Central memory CD4-positive, alpha-beta T cell (primary cell): ENCODE data around the gene SCRN2.

Experiments used
- DNase-seq: peaks from one replicate; pipeline ENCODE4 v3.0.0; 2022

Gene SCRN2

DNA sequence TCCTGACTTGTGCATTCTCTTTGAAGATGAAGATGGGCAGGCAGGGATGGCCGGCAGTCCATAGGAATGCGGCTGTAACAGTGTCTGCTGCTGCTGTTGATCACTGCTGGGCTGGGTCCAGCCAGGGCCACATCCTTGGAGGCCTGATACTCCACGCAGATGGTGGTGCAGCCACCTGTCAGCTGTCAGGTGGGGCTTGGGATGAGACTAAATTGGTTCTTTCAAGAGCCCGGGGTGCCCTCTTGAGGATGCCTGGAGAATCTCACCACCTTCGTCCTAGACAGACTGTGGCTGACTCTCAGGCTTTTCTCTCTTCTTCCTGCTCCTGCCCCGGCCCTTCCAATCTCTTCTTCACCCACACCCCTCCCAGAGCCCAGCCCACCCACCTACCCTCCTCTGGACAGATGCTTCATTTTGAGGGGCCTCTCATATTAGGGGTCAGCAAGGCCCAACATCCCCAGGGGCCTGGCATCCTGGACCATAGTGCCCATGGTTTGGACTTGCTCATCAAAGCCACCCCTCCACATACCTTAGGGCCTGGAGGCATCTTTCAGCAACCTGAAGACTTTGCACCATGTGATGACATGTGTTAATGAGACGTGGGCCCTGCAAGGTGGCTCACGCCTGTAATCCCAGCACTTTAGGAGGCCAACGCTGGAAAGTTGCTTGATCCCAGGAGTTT lies 38.6 kb downstream of the SCRN2 start:
- DNase-seq: peak; percentile 50

DNA sequence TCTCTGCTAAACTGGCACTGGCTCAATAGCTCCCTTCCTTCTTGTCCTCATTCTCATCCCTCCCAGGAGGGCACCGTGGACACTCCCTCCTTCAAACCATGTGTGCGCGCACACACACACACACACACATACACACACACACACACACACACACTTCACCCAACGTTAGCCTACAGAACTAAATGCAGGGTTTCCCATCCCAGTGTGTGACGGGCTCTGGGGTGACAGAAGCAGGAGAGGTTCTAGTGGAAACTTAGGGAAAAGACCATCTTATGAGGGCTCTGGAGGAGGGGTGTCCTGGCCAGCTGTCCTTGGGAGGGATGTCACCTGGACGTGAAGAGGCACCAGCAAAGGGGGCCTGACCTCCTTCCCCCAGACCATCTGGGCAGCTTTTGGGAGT lies 39.2 kb downstream of the SCRN2 start:
- no peak for DNase-seq

DNA sequence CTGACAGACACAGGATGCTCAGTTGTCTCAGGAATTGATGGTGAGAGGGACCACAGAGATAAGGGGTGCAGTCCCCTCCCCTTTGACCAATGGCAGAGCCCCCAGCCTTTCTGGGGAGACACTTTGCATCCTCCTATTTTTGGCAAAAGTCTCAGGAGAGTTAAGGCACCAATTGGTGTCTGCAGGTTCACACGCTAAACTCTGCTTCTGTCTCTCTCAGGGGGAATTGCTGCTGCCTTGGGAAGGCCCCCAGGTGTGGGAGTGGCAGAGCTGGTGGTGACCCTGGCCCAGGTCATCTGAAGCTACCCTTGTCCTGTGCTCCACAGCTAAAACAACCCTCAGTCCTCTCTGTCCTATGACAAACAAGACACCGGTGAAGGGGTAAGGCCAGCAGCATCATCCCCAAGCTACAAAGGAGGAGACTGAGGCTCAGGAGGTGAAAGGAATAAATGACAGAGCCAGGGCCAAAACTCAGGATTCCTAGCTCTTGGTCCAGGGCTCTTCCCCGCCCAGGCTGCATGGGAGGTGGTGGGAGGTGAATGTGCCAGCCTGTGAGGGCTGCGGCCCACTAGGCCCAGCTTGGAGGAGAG lies 39.8 kb downstream of the SCRN2 start:
- no peak for DNase-seq

DNA sequence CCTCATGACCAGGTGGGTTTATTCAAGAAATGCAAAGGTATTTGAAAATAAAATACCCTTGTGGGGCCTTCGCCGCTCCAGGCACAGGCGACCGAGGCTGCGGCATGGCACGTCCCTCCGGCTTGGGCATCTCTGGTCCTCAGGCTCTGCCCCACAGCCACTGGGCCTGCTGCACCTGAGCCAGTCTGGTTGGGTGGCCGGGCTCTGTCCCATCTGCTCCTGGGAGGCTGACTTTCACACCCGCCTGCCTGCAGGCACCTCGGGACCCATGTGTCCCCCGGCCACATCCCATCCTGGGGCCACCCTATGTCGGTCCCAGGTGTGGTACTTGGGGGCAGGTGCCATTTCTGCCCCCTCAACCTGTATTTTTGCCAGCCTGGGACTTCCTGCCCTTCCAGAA lies 40.4 kb downstream of the SCRN2 start:
- no peak for DNase-seq

DNA sequence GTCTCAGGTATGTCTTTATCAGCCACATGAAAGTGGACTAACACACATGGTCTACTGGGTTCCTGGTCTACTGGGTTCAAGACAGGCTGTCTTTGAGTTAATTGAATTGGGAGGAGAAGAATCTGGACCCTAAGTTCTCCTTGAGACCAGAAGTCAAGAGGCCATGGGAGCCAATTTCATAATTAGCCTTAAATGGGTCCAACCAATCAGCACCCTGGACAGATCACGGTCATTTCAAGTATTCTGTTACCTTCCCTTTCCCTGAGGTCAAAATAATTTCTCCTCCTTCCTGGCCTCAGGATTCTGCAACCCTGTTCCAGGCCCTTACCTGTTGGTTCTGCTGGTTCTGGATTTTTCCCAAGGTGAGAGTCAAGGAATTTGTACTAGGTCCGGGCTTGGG lies 43.3 kb downstream of the SCRN2 start:
- no peak for DNase-seq

DNA sequence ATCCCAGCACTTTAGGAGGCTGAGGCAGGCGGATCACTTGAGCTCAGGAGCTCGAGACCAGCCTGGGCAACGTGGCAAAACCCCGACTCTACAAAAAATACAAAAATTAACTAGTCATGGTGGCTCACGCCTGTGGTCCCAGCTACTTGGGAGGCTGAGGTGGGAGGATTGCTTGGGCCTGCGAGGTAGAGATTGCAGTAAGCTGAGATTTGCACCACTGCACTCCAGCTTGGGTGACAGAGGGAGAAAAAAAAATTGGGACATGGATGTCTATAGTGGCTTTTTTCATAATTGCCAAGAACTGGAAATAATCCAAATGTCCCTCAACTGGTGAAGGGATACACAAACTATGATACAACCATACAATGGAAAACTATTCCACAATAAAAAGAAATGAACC lies 48.1 kb downstream of the SCRN2 start:
- no peak for DNase-seq

DNA sequence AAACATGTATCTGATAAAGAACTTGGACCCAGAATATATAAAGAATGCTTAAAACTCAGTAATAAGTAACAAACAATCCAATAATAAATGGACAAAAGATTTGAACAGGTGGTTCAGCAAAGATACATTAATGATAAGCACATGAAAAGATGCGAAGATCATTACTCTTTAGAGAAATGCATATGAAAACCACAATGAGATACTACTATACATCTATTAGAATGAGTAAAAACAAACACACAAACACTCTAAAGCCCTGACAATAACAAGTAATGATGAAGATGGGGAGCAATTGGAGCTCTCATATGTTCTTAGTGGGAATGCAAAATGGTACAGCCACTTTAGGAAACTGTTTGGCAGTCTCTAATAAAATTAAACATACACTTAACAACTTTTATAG lies 48.6 kb downstream of the SCRN2 start:
- no peak for DNase-seq

DNA sequence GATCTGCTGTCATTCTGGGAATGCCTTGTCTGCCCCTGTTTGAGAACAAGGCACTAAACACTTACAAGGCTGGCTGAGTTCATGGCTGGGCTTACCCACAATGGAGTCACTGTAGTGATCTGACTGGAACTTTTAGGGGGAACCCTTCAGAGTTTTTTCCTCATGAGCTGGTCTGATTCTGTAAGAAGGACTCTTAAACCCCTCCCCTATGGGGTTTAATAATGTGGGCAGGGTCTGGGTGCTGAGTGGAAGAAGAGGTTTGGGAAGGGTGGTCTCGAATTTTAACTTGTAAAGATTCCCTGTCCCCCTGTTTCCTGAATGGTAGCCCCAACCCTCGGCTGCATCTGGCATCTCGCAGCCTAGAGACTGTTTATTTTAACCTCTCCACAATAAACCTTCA lies 50.0 kb downstream of the SCRN2 start:
- DNase-seq: no peak

DNA sequence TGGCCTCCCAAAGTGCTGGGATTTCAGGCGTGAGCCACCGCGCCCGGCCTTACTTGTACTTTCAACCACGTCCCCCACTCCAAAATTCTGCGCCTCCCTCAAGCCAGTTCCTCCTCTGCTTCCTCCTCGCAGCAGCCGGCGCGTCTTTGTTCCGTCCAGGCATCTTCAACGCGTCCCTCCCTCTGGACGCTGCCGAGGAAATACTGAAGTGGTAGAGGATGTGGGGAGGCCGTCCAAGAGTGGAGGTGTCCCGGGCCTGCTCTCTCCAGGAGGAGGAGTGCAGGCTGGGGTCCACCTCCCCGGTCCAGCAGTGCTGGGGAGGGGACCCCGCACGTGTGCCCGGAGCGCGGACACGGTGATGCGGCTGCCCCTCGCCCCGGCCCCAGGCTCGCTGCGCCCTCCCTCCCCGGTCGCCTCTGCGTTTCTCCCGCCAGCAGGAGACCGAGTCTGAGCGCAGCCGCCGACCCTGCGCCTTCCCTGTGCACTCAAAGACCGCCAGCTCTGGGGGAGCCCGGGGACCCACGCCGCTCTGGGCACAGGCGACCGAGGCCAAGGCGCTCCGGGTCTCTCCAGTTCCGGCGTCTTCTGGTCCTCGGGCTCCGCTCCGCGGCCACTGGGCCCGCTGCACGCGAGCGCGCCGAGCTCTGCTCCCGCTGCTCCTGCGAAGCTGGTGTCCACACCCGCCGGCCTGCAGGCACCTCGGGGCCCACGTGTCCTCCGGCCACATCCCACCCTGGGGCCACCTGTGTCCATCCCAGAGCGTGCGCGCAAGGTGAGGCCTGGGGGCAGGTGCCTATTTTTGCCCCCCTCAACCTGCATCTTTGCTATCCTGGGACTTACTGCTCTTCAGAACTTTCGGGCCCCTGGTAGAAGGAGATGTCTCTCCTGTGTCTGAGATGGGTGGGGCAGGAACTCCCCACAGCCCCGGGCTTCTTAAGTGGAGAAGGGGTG lies 51.2 kb downstream of the SCRN2 start:
- peak; percentile 24 for DNase-seq
